Measurements from ENCODE around the gene GON4L.
A peak's percentile ranks its signal among the peaks of the same experiment; 100 is the strongest.

The GON4L gene

DNA sequence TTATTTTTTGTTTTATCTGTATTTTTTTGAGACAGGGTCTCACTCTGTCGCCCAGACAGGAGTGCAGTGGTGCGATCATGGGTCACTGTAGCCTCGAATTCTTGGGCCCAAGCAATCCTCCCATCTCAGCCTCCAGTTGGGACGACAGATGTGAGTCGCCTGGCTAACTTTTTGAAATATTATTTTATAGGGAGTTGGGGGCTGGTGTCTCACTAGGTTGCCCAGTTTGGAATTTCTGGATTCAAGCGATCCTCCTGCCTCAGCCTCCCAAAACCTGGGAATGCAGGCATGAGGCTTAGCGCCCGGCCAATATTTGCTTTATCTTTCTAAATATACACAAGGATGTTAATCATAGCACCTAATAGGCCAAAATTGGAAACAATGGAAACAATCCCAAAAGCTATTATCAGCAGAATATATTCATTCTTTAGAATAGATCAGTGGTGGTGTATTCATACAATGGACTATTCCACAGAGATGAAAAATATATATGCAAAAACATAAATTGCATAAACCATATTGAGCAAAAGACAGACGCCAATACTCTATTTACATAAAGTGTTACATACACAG, 112.2 kb downstream of the GON4L start:
- Histone ChIP-seq H3F3A (ENCODE audit: control insufficient read depth, insufficient read depth) (peaks cover 10% of the 10 kb centered on the region), H3K4me3 (ENCODE audit: low read length) (peak overlapping the region; percentile 81), H3K9me2 (replicated peaks; ENCODE audit: control insufficient read depth, low read length) (no peaks in the 10 kb centered on the region), H3K79me2 (ENCODE audit: control insufficient read depth, low read length) (peaks cover 5% of the 10 kb centered on the region), H4K20me1 (ENCODE audit: control insufficient read depth, insufficient read depth, low read depth, low read length) (no peaks in the 10 kb centered on the region), H3K36me3 (ENCODE audit: control insufficient read depth, low read length) (peaks cover 8% of the 10 kb centered on the region), H3K4me2 (ENCODE audit: low read length) (peak overlapping the region; percentile 62), H3K9me3 (ENCODE audit: control insufficient read depth, insufficient read depth, low read length) (no peaks in the 10 kb centered on the region), H3K4me1 (ENCODE audit: control insufficient read depth, low read length) (peaks cover 8% of the 10 kb centered on the region), H3K27ac (ENCODE audit: low read depth, low read length) (peak overlapping the region; percentile 65), H3K27me3 (ENCODE audit: control insufficient read depth, low read length) (no peaks in the 10 kb centered on the region)
- TF ChIP-seq EZH2phosphoT487 (IDR thresholded peaks at IDR 0.05; ENCODE audit: borderline replicate concordance, low read length) = no peak
- TF ChIP-seq, protein P1, sequence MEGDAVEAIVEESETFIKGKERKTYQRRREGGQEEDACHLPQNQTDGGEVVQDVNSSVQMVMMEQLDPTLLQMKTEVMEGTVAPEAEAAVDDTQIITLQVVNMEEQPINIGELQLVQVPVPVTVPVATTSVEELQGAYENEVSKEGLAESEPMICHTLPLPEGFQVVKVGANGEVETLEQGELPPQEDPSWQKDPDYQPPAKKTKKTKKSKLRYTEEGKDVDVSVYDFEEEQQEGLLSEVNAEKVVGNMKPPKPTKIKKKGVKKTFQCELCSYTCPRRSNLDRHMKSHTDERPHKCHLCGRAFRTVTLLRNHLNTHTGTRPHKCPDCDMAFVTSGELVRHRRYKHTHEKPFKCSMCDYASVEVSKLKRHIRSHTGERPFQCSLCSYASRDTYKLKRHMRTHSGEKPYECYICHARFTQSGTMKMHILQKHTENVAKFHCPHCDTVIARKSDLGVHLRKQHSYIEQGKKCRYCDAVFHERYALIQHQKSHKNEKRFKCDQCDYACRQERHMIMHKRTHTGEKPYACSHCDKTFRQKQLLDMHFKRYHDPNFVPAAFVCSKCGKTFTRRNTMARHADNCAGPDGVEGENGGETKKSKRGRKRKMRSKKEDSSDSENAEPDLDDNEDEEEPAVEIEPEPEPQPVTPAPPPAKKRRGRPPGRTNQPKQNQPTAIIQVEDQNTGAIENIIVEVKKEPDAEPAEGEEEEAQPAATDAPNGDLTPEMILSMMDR (IDR thresholded peaks at IDR 0.05; ENCODE audit: low read depth, low read length, poor library complexity, severe bottlenecking) = no peak

DNA sequence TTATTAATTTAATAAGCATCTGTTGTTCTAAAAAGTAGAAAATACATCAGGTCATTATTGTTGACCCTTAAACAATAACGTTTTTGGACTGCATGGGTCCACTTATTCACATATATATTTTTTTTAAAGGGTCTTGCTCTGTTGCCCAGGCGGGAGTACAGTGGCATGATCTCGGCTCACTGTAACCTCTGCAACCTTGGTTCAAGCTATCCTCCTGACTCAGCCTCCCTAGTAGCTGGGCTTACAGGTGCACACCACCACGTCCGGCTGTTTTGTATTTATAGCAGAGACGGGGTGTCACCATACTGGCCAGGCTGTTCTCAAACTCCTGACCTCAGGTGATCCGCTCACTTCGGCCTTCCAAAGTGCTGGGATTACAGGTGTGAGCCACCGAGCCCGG, 115.1 kb downstream of the GON4L start:
- Histone ChIP-seq H3K4me3 (ENCODE audit: low read length) (no peak overlapping the region), H3K27me3 (ENCODE audit: control insufficient read depth, low read length) (no peaks in the 10 kb centered on the region), H3K27ac (ENCODE audit: low read depth, low read length) (no peak overlapping the region), H3K9me3 (ENCODE audit: control insufficient read depth, insufficient read depth, low read length) (no peaks in the 10 kb centered on the region), H3F3A (ENCODE audit: control insufficient read depth, insufficient read depth) (peaks cover 10% of the 10 kb centered on the region), H4K20me1 (ENCODE audit: control insufficient read depth, insufficient read depth, low read depth, low read length) (no peaks in the 10 kb centered on the region), H3K9me2 (replicated peaks; ENCODE audit: control insufficient read depth, low read length) (no peaks in the 10 kb centered on the region), H3K36me3 (ENCODE audit: control insufficient read depth, low read length) (peaks cover 14% of the 10 kb centered on the region), H3K79me2 (ENCODE audit: control insufficient read depth, low read length) (peaks cover 5% of the 10 kb centered on the region), H3K4me1 (ENCODE audit: control insufficient read depth, low read length) (peaks cover 8% of the 10 kb centered on the region), H3K4me2 (ENCODE audit: low read length) (no peak overlapping the region)
- no peak for TF ChIP-seq EZH2phosphoT487 (IDR thresholded peaks at IDR 0.05; ENCODE audit: borderline replicate concordance, low read length)
- TF ChIP-seq, protein P1 (IDR thresholded peaks at IDR 0.05; ENCODE audit: low read depth, low read length, poor library complexity, severe bottlenecking) = no peak

DNA sequence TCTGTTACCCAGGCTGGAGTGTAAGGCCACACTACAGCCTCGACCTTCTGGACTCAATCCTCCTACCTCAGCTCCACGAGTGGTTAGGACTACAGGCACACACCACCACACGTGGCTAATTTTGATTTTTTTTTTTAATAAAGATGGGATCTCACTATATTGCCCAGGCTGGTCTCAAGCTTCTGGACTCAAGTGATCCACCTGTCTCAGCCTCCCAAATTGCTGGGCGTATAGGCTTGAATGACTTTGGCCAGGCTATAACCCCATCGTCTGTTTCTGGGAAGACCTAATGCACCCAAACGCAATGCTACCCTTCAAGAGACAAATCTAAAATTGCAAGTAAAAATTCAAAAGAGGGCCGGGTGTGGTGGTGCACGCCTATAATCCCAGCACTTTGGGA, 116.0 kb downstream of the GON4L start:
- Histone ChIP-seq H3K4me3 (ENCODE audit: low read length) (no peak overlapping the region), H3K9me2 (replicated peaks; ENCODE audit: control insufficient read depth, low read length) (no peaks in the 10 kb centered on the region), H3K4me1 (ENCODE audit: control insufficient read depth, low read length) (peaks cover 8% of the 10 kb centered on the region), H4K20me1 (ENCODE audit: control insufficient read depth, insufficient read depth, low read depth, low read length) (no peaks in the 10 kb centered on the region), H3K4me2 (ENCODE audit: low read length) (no peak overlapping the region), H3F3A (ENCODE audit: control insufficient read depth, insufficient read depth) (peaks cover 10% of the 10 kb centered on the region), H3K79me2 (ENCODE audit: control insufficient read depth, low read length) (peaks cover 5% of the 10 kb centered on the region), H3K9me3 (ENCODE audit: control insufficient read depth, insufficient read depth, low read length) (no peaks in the 10 kb centered on the region), H3K36me3 (ENCODE audit: control insufficient read depth, low read length) (peaks cover 24% of the 10 kb centered on the region), H3K27ac (ENCODE audit: low read depth, low read length) (no peak overlapping the region), H3K27me3 (ENCODE audit: control insufficient read depth, low read length) (no peaks in the 10 kb centered on the region)
- TF ChIP-seq, protein P1 (IDR thresholded peaks at IDR 0.05; ENCODE audit: low read depth, low read length, poor library complexity, severe bottlenecking) = no peak
- TF ChIP-seq EZH2phosphoT487 (IDR thresholded peaks at IDR 0.05; ENCODE audit: borderline replicate concordance, low read length) = no peak
